Medulla oblongata (tissue), 1 donor: ENCODE data around the gene SPECC1L.

Experiments
- DNase-seq: peaks from one replicate; pipeline ENCODE4 v3.0.0-alpha.2; 2015; ENCODE audit errors: extremely low spot score

SPECC1L gene

DNA sequence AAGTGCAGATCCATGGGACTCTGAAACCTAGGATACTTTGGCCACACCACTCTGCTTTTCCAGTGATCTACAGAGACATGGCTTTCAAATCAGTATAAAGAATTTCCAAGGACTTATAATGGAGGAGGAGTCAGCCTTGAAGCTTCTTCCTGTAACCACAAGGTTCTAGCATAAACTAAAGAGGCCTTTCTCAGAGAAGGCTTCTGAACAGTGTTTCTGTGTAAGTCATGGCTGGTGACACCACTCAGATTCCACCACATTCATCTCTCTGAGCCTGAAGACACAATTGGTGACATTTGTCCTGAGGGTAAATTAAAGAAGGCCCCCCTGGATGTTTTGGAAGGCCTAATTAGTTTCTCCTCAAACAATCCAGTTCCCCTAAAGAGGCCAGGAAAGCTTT is 127.8 kb downstream of the SPECC1L start:
- no peak for DNase-seq

DNA sequence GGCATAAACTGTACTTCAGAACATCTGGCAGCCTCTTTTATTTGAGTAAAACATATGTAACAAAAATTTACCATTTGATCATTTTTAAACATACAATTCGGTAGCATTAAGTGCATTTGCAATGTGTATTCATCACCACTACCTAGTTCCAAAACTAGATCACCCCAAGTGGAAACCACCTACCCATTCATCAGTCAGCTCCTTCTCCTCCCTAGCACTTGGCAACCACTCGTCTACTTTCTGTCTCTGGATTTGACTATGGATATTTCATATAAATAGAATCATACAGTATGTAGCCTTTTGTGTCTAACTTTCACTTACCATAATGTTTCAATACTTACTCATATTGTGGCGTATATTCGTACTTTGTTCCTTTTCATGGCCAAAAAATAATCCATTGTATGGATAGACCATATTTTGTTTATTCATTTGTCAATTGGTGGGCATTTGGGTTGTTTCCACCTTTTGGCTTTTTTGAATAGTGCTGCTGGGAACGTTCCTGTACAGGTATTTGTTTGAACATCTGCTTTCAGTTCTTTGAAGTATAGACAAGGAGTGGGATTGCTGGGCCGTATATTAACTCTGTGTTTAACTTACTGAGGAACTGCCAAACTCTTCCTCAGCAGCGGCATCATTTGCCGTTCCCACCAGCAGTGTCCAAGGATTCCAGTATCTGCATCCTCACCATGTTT is 129.5 kb downstream of the SPECC1L start:
- no peak for DNase-seq

DNA sequence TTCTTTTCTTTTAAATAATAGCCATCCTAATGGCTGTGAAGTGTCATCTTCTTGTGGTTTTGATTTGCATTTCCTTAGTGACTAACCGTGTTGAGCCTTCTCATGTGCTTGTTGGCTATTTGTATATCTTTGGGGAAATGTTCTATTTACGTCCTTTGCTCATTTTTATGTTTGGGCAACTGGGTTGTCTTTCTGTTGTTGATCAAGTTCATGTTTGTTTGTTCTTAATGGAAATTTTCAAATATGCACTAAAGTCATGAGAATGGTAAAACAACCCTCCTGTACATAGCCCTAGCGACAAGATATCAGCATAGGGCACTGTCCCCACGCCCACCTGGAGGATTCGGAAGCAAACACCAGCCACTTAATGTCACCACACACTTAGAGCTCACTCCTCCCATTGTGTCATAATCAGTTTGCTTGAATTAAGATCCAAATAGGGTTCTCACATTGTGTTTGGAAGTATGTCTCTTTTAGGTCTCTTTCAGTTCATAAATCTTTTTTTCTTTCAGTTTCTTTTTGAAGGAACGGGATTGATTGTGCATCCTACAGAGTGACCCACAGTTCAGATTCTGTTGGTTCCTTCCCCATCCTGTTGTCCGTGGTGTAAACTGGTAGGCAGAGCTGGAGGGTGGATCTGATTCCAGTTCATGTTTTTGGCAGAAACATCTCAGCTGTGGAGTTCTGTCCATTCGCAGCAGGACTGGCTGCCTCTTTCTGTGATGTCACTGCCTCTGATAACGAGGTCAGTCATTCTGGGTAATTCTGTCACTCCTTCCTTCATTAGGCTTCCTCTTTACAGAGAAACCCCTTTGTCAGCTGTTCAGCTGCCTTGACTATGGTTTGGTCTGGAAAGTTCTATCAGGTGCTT is 130.3 kb downstream of the SPECC1L start:
- DNase-seq: peak; percentile 16

DNA sequence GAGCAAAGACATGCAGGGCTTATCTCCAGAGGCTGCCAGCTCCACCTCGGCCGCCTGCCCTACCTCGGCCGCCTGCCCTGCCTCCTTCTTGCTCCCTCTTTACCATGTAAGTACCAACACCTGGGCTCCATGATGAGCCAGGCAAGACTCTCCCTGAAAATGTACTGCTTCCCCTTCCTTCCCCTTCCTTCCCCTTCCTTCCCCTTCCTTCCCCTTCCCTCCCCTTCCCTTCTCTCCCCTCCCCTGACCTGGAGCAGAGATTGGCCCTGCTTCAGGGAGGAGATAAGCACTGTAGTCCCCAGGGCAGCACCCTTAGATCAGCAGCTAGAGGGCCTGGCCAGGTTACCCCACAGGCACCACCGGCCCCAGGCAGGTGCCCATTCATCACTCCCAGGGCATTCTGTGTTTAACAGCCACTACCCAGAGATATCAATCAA is 131.3 kb downstream of the SPECC1L start:
- no peak for DNase-seq

DNA sequence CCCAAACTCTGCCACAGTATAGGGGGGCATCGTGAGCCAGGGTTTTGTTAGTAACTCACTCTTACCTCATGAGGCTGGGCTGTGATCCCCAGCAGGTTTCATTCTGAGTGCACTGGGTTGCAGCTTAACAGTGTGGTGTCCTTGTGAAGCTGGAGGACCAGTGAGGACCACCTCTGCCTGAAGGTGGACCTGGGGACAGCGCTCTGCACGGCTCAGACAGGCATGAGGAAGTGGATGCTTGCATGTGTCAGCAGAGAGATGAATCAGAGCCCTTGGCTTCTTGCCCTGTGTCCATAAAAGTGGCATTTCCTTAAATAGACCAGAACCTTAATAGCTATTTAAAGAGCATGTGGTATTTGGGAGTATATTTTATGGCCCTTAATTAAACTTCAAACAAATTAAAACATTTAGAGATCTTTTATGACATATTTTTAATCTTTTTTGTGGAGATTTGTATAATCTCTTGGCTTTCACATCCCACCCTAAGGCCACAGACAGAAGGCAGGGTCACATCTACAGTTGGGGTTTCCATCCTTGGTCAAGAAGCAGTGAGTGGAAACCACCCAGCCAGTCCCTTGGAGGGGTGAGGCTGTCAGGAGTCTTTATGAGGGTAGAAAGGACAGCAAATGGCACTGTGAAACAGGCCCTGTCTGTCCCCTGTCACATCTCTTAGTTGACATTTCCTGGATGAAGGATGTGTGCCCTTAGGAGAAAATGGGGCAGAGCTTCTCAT is 132.0 kb downstream of the SPECC1L start:
- peak; percentile 63 for DNase-seq

- DNase-seq: no peak
Measured at GRCh38 chr22:24403346-24403745, 132.7 kb downstream of the SPECC1L start.

- DNase-seq: no peak
Measured at GRCh38 chr22:24404561-24405275, 134.1 kb downstream of the SPECC1L start.

GRCh38 chr22:24405631-24406321 is 135.1 kb downstream of the SPECC1L start:
- DNase-seq: no peak

DNA sequence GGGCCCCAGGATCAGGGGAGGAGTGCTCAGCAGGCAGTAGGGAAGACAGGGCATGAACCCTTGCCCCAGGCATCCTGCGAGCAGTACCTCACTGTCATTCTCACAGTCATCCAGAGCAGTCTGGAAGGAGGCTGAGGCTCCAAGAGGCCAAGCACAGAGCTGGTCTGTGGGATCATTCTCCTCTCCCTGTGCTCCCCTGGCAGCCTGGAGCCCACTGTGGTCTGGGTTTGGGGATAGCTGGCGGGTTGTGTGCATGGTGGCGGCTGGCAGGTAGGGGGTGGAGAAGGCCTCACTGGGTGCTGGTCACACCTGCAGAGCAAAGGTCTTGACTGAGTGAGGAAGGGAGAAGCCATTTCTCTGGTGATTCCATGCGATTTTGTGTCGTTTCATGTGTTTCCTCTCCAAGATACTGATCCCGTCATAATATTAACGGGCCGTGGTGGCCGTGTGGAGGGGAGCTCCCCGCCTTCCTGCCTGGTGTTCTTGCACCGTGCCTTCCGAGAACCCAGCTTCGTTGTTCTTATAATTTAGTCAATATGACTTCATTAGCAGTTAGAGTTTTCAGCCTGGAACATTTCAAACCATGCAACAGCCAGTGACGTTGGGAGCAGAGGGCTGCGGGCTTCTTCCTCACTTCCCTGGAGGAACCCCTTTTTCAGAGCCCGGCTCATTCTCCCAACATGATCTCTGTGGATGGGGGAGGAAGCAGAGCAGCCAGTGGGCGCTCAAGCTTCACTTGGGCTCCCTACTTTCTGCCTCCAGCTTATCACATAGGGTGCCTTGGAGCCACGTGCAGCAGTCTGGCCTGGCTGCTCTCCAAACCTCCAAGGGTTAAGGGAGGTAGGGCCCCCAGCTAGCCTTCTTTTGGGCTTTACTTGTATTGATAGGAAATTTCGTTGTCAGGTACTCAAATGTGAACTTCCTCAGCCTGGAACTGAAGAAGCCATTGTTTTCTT is 136.0 kb downstream of the SPECC1L start:
- no peak for DNase-seq

- DNase-seq: no peak
Measured at GRCh38 chr22:24407278-24407665, 136.6 kb downstream of the SPECC1L start.

GRCh38 chr22:24407884-24408283 is 137.3 kb downstream of the SPECC1L start:
- no peak for DNase-seq

GRCh38 chr22:24408630-24409029 is 138.0 kb downstream of the SPECC1L start:
- DNase-seq: no peak

GRCh38 chr22:24409707-24410106 is 139.1 kb downstream of the SPECC1L start:
- DNase-seq: no peak

DNA sequence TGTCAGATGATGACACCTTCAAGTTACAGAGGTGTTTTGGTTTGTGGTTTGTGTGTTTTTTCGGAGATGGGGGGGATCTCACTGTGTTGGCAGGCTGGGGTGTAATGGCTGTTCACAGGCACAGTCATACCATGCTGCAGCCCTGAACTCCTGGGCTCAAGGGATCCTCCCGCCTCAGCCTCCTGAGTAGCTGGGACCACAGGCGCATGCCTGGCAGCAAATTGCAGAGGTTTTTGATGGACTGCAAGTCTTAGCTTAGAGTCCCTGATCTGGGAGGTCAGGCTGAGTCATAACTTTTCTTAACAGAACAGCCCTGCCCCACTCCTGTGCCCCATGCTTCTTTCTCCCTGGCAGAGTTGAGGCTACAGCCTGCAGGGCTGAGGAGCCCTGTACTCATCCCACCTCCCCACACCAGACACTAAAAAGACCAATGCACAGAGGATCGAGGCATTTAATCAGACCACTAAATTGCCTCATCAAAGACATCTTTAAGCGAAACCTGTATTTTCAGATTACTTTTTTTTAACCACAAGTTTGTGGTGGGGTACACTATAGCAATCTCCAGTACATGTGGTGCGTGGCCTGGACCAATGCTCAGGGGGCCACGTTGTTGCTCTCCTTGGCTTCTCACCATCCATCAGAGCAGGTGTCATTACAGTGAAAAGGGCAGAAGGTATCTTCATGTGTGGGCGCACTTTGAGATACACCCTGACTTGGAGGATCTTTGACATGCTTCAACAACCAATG is 139.7 kb downstream of the SPECC1L start:
- DNase-seq: no peak

- no peak for DNase-seq
Measured at GRCh38 chr22:24411256-24412004, 140.8 kb downstream of the SPECC1L start.

- no peak for DNase-seq
Measured at GRCh38 chr22:24412274-24412673, 141.6 kb downstream of the SPECC1L start.

GRCh38 chr22:24413271-24413670 is 142.6 kb downstream of the SPECC1L start:
- no peak for DNase-seq

- no peak for DNase-seq
Measured at GRCh38 chr22:24413736-24414385, 143.2 kb downstream of the SPECC1L start.
